ENCODE measurements around the gene C9. TPM values are rescaled to one million over a fixed set of nuclear protein-coding genes. Genes with fewer than 3 reads are reported as not detected.
"Not testable (repeated sequence)": the region's sequence is repeated elsewhere in the genome, so short reads cannot be mapped to it uniquely, and the experiment has no call there.

C9 gene
- polyA plus RNA-seq, 1 donor from 2014 or later, result not detected

GRCh38 chr5:39360471-39361111 lies 3.7 kb downstream of the C9 start:
- Mint-ChIP-seq H3K27me3 (peaks cover 2% of the 10 kb centered on the region), H3K27ac (peak overlapping the region in 1 of 3 donors; percentile 47), H3K4me1 (peaks cover 0 to 5% (median 2%) of the 10 kb centered on the region in 3 donors), H3K4me3 (no peak overlapping the region), H3K9me3 (peaks cover 0 to 2% (median 0%) of the 10 kb centered on the region in 3 donors), H3K36me3 (peaks cover 2% of the 10 kb centered on the region)

- no peaks in the 10 kb centered on the region for H3K27me3 Mint-ChIP-seq
- no peak overlapping the region for H3K4me3 Mint-ChIP-seq
- no peak overlapping the region for H3K27ac Mint-ChIP-seq
- peaks cover 0 to 5% (median 3%) of the 10 kb centered on the region in 3 donors for H3K4me1 Mint-ChIP-seq
- H3K36me3 Mint-ChIP-seq, result peaks cover 2% of the 10 kb centered on the region
- H3K9me3 Mint-ChIP-seq, result peaks cover 2 to 15% (median 2%) of the 10 kb centered on the region in 3 donors
Observed at GRCh38 chr5:39356263-39356662, 8.0 kb downstream of the C9 start.

DNA sequence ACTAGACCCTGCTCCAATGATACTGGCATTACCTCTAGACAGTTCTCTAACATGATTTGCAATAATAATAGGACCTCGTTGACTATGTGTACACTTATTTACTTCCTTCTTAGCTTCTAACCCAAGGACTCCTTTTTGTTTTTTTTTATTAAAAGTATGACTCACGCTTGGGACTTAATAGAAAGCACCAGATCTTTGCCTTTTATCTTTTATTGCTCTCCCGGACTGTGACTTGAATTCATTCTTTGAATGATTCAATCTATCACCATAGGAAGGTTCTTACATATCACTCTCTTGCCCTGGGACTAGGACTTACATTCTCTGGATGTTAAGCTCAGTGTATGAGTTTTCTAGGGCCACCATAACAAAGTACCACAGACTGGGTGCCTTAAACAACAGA lies 9.0 kb downstream of the C9 start:
- peaks cover 2 to 20% (median 2%) of the 10 kb centered on the region in 3 donors for H3K9me3 Mint-ChIP-seq
- H3K4me3 Mint-ChIP-seq, result no peak overlapping the region
- no peak overlapping the region for H3K27ac Mint-ChIP-seq
- H3K4me1 Mint-ChIP-seq, result peaks cover 0 to 1% (median 0%) of the 10 kb centered on the region in 3 donors
- peaks cover 2% of the 10 kb centered on the region for H3K36me3 Mint-ChIP-seq
- H3K27me3 Mint-ChIP-seq, result no peaks in the 10 kb centered on the region

GRCh38 chr5:39353717-39354399 lies 10.4 kb downstream of the C9 start:
- Mint-ChIP-seq H3K36me3 (no peaks in the 10 kb centered on the region), H3K27me3 (no peaks in the 10 kb centered on the region), H3K4me3 (no peak overlapping the region), H3K4me1 (peaks cover 0 to 1% (median 0%) of the 10 kb centered on the region in 3 donors), H3K9me3 (peaks cover 8 to 31% (median 13%) of the 10 kb centered on the region in 3 donors), H3K27ac (no peak overlapping the region)

GRCh38 chr5:39352951-39353350 lies 11.3 kb downstream of the C9 start:
- no peak overlapping the region for H3K4me3 Mint-ChIP-seq
- no peak overlapping the region for H3K27ac Mint-ChIP-seq
- peaks cover 0 to 1% (median 0%) of the 10 kb centered on the region in 3 donors for H3K4me1 Mint-ChIP-seq

DNA sequence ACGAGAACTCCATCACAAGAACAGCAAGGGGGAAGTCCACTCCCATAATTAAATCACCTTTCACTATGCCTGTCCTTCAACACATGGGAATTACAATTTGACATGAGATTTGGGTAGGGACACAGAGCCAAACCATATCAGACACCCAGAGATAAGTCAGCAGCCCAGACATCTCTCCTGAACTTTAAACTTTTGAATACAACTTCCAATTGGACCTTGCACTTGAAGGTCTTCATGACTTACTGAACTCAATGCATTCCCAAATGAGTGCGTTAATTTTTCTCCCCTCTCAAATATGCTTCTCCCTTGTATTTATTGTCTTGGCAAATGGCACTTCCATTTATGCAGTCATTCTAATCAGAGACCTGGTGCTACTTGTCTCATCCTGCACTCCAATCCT lies 12.1 kb downstream of the C9 start:
- H3K9me3 Mint-ChIP-seq, result peaks cover 10 to 31% (median 18%) of the 10 kb centered on the region in 3 donors
- peaks cover 0 to 1% (median 0%) of the 10 kb centered on the region in 3 donors for H3K4me1 Mint-ChIP-seq
- no peak overlapping the region for H3K27ac Mint-ChIP-seq
- no peaks in the 10 kb centered on the region for H3K36me3 Mint-ChIP-seq
- H3K4me3 Mint-ChIP-seq, result no peak overlapping the region
- no peaks in the 10 kb centered on the region for H3K27me3 Mint-ChIP-seq

More at GRCh38 chr5:39352951-39353350, 11.3 kb downstream of the C9 start:
- H3K36me3 Mint-ChIP-seq, result no peaks in the 10 kb centered on the region
- H3K27me3 Mint-ChIP-seq, result no peaks in the 10 kb centered on the region
- peaks cover 8 to 31% (median 13%) of the 10 kb centered on the region in 3 donors for H3K9me3 Mint-ChIP-seq

- Mint-ChIP-seq H3K9me3 (peaks cover 11 to 31% (median 21%) of the 10 kb centered on the region in 3 donors), H3K27me3 (no peaks in the 10 kb centered on the region), H3K27ac (no peak overlapping the region), H3K36me3 (no peaks in the 10 kb centered on the region), H3K4me3 (no peak overlapping the region), H3K4me1 (peaks cover 0 to 1% (median 0%) of the 10 kb centered on the region in 3 donors)
Observed at GRCh38 chr5:39349484-39349883, 14.8 kb downstream of the C9 start.

DNA sequence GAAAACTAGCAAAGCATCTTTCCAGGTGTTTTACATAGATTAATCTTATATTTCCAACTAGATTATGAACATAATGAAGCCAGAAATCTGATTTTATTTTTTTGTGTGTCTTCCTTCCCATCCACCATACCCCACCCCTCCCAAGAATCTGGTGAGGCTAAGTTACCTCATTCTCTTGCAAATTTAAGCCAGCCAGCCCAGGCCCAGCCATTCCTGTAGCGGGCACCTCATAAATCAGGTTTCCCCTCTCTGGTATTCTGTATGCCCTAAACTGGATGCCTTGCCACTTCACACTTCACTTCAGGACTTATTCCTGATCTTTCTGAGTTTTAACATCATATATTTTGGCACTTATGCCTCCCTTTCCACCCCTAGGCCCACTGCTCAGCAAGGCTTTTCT lies 21.8 kb downstream of the C9 start:
- Mint-ChIP-seq H3K27ac (no peak overlapping the region), H3K4me1 (no peaks in the 10 kb centered on the region), H3K36me3 (no peaks in the 10 kb centered on the region), H3K4me3 (no peak overlapping the region), H3K27me3 (peaks cover 4% of the 10 kb centered on the region), H3K9me3 (peaks cover 0 to 6% (median 2%) of the 10 kb centered on the region in 3 donors)

DNA sequence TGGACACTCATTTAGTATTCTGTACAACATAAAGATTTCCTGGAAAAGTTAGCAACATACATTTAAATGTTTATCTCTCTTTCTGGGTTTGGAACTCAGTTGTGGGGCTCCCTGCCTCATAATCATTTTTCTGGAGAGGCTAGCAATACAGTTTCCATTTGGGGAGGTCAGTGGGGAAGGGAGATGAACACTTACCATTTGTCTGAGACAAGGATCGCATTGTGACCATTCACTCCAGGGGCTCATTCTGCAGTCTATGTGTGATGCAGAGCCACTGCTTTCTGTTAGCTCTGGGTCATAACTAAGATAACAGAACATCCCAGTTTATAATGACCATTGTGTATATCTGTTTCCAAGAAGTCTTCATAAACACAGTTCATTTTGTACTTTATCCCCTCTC lies 22.4 kb downstream of the C9 start:
- Mint-ChIP-seq H3K9me3 (peaks cover 0 to 2% (median 2%) of the 10 kb centered on the region in 3 donors), H3K27ac (no peak overlapping the region), H3K4me1 (no peaks in the 10 kb centered on the region), H3K36me3 (no peaks in the 10 kb centered on the region), H3K4me3 (no peak overlapping the region), H3K27me3 (peaks cover 4% of the 10 kb centered on the region)

GRCh38 chr5:39340506-39340905 lies 23.8 kb downstream of the C9 start:
- Mint-ChIP-seq H3K9me3 (peaks cover 0 to 2% (median under 1%) of the 10 kb centered on the region in 3 donors), H3K4me3 (no peak overlapping the region), H3K27me3 (peaks cover 5% of the 10 kb centered on the region), H3K27ac (no peak overlapping the region), H3K4me1 (no peaks in the 10 kb centered on the region), H3K36me3 (no peaks in the 10 kb centered on the region)

DNA sequence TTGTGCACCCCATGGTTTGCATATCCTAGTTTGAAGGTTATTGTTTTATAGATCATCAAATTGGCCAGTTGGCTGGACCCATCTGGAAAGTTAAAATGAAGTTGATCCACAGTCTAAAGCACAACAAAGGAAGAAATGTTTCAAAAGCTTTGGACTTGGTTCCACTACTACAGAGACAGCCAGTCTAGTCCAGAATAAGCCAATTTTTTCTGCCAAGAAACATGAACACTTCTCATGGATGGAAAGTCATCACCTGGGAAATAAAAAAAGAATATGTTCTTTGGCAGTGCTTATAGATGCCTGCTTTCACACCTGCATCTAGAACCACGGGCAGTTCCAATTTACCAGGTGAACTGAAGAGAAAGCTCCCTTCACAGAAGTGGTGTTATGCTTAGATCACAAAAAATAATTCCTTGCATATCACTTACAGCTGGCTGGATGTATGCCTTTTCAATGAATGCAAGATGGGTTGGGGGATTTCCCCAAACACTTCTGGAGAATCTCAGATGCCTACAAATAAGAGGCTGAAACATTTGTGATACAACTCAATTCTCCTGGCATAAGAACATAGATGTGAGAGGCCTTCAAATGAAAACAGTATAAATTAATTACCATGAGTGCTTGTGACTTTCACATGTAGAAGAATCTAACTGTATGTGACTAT lies 26.9 kb downstream of the C9 start:
- peaks cover 5% of the 10 kb centered on the region for H3K27me3 Mint-ChIP-seq
- H3K27ac Mint-ChIP-seq, result no peak overlapping the region
- H3K4me1 Mint-ChIP-seq, result no peaks in the 10 kb centered on the region
- H3K4me3 Mint-ChIP-seq, result no peak overlapping the region
- peaks cover 0 to 5% (median 0%) of the 10 kb centered on the region in 3 donors for H3K9me3 Mint-ChIP-seq
- H3K36me3 Mint-ChIP-seq, result peaks cover 3% of the 10 kb centered on the region

- H3K4me3 Mint-ChIP-seq, H3K27me3 Mint-ChIP-seq, H3K36me3 Mint-ChIP-seq, H3K9me3 Mint-ChIP-seq, H3K4me1 Mint-ChIP-seq, H3K27ac Mint-ChIP-seq: not testable (repeated sequence)
Observed at GRCh38 chr5:39334296-39334695, 30.0 kb downstream of the C9 start.

DNA sequence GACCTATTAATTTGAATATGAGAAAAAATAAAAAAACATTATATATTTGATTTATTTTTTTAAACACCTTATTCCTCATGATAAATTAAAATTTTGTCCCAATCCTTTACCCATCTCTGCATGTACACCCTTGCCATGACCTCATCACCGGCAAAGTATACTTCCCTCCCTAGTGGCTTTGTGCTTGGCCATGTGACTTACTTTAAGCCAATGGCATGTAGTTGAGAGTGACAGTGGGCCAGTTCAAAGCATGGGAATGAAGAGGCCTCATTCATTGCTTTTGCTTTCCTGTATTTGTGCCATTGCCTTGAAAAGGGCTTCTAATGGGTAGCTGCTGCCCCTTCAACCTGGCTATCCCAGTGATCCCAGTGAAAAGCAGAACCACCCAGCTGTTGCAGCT lies 31.2 kb downstream of the C9 start:
- Mint-ChIP-seq H3K27ac (no peak overlapping the region), H3K36me3 (peaks cover 3% of the 10 kb centered on the region), H3K4me3 (no peak overlapping the region)

GRCh38 chr5:39331861-39332381 lies 32.4 kb downstream of the C9 start:
- no peaks in the 10 kb centered on the region for H3K4me1 Mint-ChIP-seq
- H3K27ac Mint-ChIP-seq, result no peak overlapping the region
- H3K36me3 Mint-ChIP-seq, result peaks cover 3% of the 10 kb centered on the region
- peaks cover 1% of the 10 kb centered on the region for H3K27me3 Mint-ChIP-seq
- H3K9me3 Mint-ChIP-seq, result peaks cover 0 to 5% (median 0%) of the 10 kb centered on the region in 3 donors
- no peak overlapping the region for H3K4me3 Mint-ChIP-seq

More for the DNA sequence above, 31.2 kb downstream of the C9 start:
- Mint-ChIP-seq H3K4me1 (no peaks in the 10 kb centered on the region), H3K9me3 (peaks cover 0 to 5% (median 0%) of the 10 kb centered on the region in 3 donors), H3K27me3 (peaks cover 1% of the 10 kb centered on the region)

GRCh38 chr5:39328731-39329130 lies 35.6 kb downstream of the C9 start:
- Mint-ChIP-seq H3K9me3 (no peaks in the 10 kb centered on the region), H3K4me3 (no peak overlapping the region), H3K27me3 (no peaks in the 10 kb centered on the region), H3K4me1 (no peaks in the 10 kb centered on the region), H3K27ac (no peak overlapping the region), H3K36me3 (no peaks in the 10 kb centered on the region)

All from IgD-negative memory B cell (primary cell).